ENCODE measurements around the gene EFCAB9.

DNA sequence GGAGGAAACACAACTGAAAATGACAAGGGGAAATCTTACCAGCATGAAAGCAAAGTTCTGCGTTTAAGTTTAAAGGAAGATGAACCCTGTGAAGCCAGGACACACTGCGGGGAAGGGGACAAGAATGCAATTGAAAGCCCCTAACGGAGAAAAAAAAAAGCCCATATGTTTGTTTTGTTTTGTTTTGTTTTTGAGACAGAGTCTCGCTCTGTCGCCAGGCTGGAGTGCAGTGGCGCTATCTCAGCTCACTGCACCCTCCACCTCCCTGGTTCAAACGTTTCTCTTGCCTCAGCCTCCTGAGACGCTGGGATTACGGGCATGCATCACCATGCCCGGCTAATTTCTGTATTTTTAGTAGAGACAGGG is 8.9 kb upstream of the EFCAB9 start:
- TF ChIP-seq, protein P1, sequence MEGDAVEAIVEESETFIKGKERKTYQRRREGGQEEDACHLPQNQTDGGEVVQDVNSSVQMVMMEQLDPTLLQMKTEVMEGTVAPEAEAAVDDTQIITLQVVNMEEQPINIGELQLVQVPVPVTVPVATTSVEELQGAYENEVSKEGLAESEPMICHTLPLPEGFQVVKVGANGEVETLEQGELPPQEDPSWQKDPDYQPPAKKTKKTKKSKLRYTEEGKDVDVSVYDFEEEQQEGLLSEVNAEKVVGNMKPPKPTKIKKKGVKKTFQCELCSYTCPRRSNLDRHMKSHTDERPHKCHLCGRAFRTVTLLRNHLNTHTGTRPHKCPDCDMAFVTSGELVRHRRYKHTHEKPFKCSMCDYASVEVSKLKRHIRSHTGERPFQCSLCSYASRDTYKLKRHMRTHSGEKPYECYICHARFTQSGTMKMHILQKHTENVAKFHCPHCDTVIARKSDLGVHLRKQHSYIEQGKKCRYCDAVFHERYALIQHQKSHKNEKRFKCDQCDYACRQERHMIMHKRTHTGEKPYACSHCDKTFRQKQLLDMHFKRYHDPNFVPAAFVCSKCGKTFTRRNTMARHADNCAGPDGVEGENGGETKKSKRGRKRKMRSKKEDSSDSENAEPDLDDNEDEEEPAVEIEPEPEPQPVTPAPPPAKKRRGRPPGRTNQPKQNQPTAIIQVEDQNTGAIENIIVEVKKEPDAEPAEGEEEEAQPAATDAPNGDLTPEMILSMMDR (conservative IDR thresholded peaks at IDR 0.05), result no peak
- no peak for TF ChIP-seq ZFX (IDR thresholded peaks at IDR 0.05)

All from C4-2B (cell line).